ENCODE measurements around the gene ZBTB7A. TPM values are rescaled to one million over a fixed set of nuclear protein-coding genes. Genes with fewer than 3 reads are reported as not detected.

The ZBTB7A gene
- total RNA-seq, 1 experiment from 2014 or later, result 49.5 TPM

- ATAC-seq (no peak), DNase-seq (ENCODE audit: low read depth, low spot score) (no peak)
- Histone ChIP-seq H3K9me3 (ENCODE audit: control insufficient read depth in 1 of 2, insufficient read depth in 1 of 2, low read depth in 1 of 2, low read length in 2 of 2) (no peaks in the 10 kb centered on the region), H3K9ac (ENCODE audit: low read length) (no peak overlapping the region), H3K4me1 (ENCODE audit: control insufficient read depth in 1 of 2, insufficient read depth in 2 of 2, low read length in 2 of 2) (peaks cover 18 to 21% of the 10 kb centered on the region in 2 experiments), H2AFZ (ENCODE audit: low read depth, low read length, poor library complexity, severe bottlenecking) (no peak overlapping the region), H3K27ac (ENCODE audit: low read depth, low read length) (no peak overlapping the region; the same call in 1 of the 2 replicates), H3K9me2 (ENCODE audit: insufficient read depth) (no peaks in the 10 kb centered on the region), H4K20me1 (ENCODE audit: insufficient read depth) (peaks cover 4% of the 10 kb centered on the region; the same call in 1 of the 2 replicates), H3K4me3 (replicated peaks in 1 of 2; ENCODE audit: low read depth in 1 of 2, low read length in 2 of 2) (no peak overlapping the region), H3K36me3 (ENCODE audit: control insufficient read depth in 1 of 2, insufficient read depth in 2 of 2, low read length in 2 of 2) (peaks cover 19 to 23% of the 10 kb centered on the region in 2 experiments; a peak in 3 of 4 replicates), H3K27me3 (ENCODE audit: insufficient read depth, low read length) (no peaks in the 10 kb centered on the region), H3K4me2 (ENCODE audit: low read length) (no peak overlapping the region), H3K79me2 (ENCODE audit: insufficient read depth, low read length) (peaks cover 98% of the 10 kb centered on the region)
- ChIA-PET POLR2A (no interaction called here), CTCF (no interaction called here), RAD21 (ENCODE audit: low non-redundant PET in 1 of 2, low total read pairs in 2 of 2, uncharacterized antibody in 2 of 2, unreplicated experiment in 2 of 2) (no interaction called here)
- BruUV-seq (replicated peaks), result no TSS peak
- no peak for TF ChIP-seq SP1 (IDR thresholded peaks at IDR 0.05; ENCODE audit: low read depth)
- TF ChIP-seq REST (IDR thresholded peaks at IDR 0.05; ENCODE audit: low read depth), result no peak
- no peak for TF ChIP-seq EGR1 (IDR thresholded peaks at IDR 0.05; ENCODE audit: low read depth)
- TF ChIP-seq POLR2A (IDR thresholded peaks at IDR 0.05; ENCODE audit: borderline replicate concordance, extremely low read depth, insufficient read depth, insufficient read length), result no peak
- TF ChIP-seq FOSL1 (IDR thresholded peaks at IDR 0.05; ENCODE audit: low read depth), result no peak
- TF ChIP-seq SRF (IDR thresholded peaks at IDR 0.05; ENCODE audit: low read depth), result no peak
- TF ChIP-seq JUND (IDR thresholded peaks at IDR 0.05), result no peak
- no peak for TF ChIP-seq ATF3 (IDR thresholded peaks at IDR 0.05)
- intact Hi-C loops (cut with micrococcal nuclease), result no loop called here
Measured at GRCh38 chr19:4054441-4055208, 12.1 kb downstream of the ZBTB7A start.
